Nephron (organoid): Measurements from ENCODE around the gene ANKRD49.

ENCODE experiments used
- H3K27ac Mint-ChIP-seq, 3 experiments: 2 replicates each; pipeline ENCODE4 v1.8.0; 2020; ENCODE audit warnings: mixed read lengths in 3 of 3, mild to moderate bottlenecking in 2 of 3, moderate library complexity in 1 of 3
- H3K27me3 Mint-ChIP-seq: 2 replicates; pipeline ENCODE4 v1.8.0; 2021; ENCODE audit warnings: low read depth, mild to moderate bottlenecking, moderate library complexity, mixed read lengths
- H3K36me3 Mint-ChIP-seq: 2 replicates; pipeline ENCODE4 v1.8.0; 2020; ENCODE audit warnings: low read depth, mixed read lengths
- H3K4me1 Mint-ChIP-seq: 2 replicates; pipeline ENCODE4 v1.8.0; 2020; ENCODE audit warnings: mixed read lengths
- H3K4me3 Mint-ChIP-seq, 3 experiments: 2 replicates each; pipeline ENCODE4 v1.8.0; 2020; ENCODE audit warnings: mild to moderate bottlenecking in 3 of 3, mixed read lengths in 3 of 3, moderate library complexity in 2 of 3
- H3K9me3 Mint-ChIP-seq: 2 replicates; pipeline ENCODE4 v1.8.0; 2020; ENCODE audit warnings: mixed read lengths
- TF ChIP-seq, protein P1 (sequence below), 3 experiments: fragments of 200-600 bp; sonication (generic); IDR thresholded peaks; one replicate each; pipeline ENCODE4 v1.5.0; 2021; ENCODE audit warnings: antibody characterized with exemption in 3 of 3; ENCODE audit not compliant: unreplicated experiment in 3 of 3

Gene ANKRD49

DNA sequence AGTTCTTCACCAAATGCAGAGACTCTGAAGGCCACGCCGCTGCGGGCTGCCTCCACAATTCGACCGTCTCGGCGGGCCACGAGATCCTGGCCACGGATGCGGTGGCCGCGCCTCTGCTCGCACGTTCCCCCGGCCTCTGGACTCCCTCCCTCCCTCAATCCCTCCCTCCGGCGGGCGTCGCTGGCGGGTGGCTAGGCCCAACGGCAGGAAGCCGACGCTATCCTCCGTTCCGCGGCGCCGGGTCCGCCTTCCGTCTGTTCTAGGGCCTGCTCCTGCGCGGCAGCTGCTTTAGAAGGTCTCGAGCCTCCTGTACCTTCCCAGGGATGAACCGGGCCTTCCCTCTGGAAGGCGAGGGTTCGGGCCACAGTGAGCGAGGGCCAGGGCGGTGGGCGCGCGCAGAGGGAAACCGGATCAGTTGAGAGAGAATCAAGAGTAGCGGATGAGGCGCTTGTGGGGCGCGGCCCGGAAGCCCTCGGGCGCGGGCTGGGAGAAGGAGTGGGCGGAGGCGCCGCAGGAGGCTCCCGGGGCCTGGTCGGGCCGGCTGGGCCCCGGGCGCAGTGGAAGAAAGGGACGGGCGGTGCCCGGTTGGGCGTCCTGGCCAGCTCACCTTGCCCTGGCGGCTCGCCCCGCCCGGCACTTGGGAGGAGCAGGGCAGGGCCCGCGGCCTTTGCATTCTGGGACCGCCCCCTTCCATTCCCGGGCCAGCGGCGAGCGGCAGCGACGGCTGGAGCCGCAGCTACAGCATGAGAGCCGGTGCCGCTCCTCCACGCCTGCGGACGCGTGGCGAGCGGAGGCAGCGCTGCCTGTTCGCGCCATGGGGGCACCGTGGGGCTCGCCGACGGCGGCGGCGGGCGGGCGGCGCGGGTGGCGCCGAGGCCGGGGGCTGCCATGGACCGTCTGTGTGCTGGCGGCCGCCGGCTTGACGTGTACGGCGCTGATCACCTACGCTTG lies 50.2 kb downstream of the ANKRD49 start, which contains the start of gene FUT4:
TSS of gene FUT4 (plus strand) at position 227 of the 951 bp plus-strand sequence. CDS start at position 440, 213 bp downstream.
- H3K4me3 Mint-ChIP-seq: peak within 1 kb of the TSS; percentile 95 to 99 (median 98)
- H3K4me1 Mint-ChIP-seq: peaks cover 40% of the 10 kb centered on the region
- H3K27ac Mint-ChIP-seq: peak within 1 kb of the TSS; percentile 98 to 99 (median 99)
- TF ChIP-seq, protein P1, sequence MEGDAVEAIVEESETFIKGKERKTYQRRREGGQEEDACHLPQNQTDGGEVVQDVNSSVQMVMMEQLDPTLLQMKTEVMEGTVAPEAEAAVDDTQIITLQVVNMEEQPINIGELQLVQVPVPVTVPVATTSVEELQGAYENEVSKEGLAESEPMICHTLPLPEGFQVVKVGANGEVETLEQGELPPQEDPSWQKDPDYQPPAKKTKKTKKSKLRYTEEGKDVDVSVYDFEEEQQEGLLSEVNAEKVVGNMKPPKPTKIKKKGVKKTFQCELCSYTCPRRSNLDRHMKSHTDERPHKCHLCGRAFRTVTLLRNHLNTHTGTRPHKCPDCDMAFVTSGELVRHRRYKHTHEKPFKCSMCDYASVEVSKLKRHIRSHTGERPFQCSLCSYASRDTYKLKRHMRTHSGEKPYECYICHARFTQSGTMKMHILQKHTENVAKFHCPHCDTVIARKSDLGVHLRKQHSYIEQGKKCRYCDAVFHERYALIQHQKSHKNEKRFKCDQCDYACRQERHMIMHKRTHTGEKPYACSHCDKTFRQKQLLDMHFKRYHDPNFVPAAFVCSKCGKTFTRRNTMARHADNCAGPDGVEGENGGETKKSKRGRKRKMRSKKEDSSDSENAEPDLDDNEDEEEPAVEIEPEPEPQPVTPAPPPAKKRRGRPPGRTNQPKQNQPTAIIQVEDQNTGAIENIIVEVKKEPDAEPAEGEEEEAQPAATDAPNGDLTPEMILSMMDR (IDR thresholded peaks at IDR 0.05; ENCODE audit: unreplicated experiment in 3 of 3): no peak
- peaks cover 13% of the 10 kb centered on the region for H3K36me3 Mint-ChIP-seq
- peaks cover 11% of the 10 kb centered on the region for H3K27me3 Mint-ChIP-seq
- no peaks in the 10 kb centered on the region for H3K9me3 Mint-ChIP-seq

DNA sequence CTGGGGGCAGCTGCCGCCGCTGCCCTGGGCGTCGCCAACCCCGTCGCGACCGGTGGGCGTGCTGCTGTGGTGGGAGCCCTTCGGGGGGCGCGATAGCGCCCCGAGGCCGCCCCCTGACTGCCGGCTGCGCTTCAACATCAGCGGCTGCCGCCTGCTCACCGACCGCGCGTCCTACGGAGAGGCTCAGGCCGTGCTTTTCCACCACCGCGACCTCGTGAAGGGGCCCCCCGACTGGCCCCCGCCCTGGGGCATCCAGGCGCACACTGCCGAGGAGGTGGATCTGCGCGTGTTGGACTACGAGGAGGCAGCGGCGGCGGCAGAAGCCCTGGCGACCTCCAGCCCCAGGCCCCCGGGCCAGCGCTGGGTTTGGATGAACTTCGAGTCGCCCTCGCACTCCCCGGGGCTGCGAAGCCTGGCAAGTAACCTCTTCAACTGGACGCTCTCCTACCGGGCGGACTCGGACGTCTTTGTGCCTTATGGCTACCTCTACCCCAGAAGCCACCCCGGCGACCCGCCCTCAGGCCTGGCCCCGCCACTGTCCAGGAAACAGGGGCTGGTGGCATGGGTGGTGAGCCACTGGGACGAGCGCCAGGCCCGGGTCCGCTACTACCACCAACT lies 51.0 kb downstream of the ANKRD49 start:
- Mint-ChIP-seq H3K4me3 (peak overlapping the region; percentile 80 to 88 (median 80)), H3K27ac (no peak overlapping the region), H3K36me3 (peaks cover 13% of the 10 kb centered on the region), H3K4me1 (peaks cover 43% of the 10 kb centered on the region), H3K9me3 (no peaks in the 10 kb centered on the region), H3K27me3 (peaks cover 11% of the 10 kb centered on the region)
- TF ChIP-seq, protein P1 (IDR thresholded peaks at IDR 0.05; ENCODE audit: unreplicated experiment in 3 of 3): no peak

DNA sequence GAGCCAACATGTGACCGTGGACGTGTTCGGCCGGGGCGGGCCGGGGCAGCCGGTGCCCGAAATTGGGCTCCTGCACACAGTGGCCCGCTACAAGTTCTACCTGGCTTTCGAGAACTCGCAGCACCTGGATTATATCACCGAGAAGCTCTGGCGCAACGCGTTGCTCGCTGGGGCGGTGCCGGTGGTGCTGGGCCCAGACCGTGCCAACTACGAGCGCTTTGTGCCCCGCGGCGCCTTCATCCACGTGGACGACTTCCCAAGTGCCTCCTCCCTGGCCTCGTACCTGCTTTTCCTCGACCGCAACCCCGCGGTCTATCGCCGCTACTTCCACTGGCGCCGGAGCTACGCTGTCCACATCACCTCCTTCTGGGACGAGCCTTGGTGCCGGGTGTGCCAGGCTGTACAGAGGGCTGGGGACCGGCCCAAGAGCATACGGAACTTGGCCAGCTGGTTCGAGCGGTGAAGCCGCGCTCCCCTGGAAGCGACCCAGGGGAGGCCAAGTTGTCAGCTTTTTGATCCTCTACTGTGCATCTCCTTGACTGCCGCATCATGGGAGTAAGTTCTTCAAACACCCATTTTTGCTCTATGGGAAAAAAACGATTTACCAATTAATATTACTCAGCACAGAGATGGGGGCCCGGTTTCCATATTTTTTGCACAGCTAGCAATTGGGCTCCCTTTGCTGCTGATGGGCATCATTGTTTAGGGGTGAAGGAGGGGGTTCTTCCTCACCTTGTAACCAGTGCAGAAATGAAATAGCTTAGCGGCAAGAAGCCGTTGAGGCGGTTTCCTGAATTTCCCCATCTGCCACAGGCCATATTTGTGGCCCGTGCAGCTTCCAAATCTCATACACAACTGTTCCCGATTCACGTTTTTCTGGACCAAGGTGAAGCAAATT lies 51.7 kb downstream of the ANKRD49 start:
- Mint-ChIP-seq H3K27ac (peak overlapping the region; percentile 19 to 76 (median 75)), H3K4me3 (peak overlapping the region; percentile 80 to 88 (median 80)), H3K9me3 (no peaks in the 10 kb centered on the region), H3K27me3 (peaks cover 11% of the 10 kb centered on the region), H3K36me3 (peaks cover 13% of the 10 kb centered on the region), H3K4me1 (peaks cover 43% of the 10 kb centered on the region)
- TF ChIP-seq, protein P1 (IDR thresholded peaks at IDR 0.05; ENCODE audit: unreplicated experiment in 3 of 3): no peak

DNA sequence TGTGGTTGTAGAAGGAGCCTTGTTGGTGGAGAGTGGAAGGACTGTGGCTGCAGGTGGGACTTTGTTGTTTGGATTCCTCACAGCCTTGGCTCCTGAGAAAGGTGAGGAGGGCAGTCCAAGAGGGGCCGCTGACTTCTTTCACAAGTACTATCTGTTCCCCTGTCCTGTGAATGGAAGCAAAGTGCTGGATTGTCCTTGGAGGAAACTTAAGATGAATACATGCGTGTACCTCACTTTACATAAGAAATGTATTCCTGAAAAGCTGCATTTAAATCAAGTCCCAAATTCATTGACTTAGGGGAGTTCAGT lies 52.3 kb downstream of the ANKRD49 start:
- peaks cover 13% of the 10 kb centered on the region for H3K36me3 Mint-ChIP-seq
- no peaks in the 10 kb centered on the region for H3K9me3 Mint-ChIP-seq
- peaks cover 8% of the 10 kb centered on the region for H3K27me3 Mint-ChIP-seq
- H3K4me1 Mint-ChIP-seq: peaks cover 43% of the 10 kb centered on the region
- peak overlapping the region; percentile 80 to 88 (median 80) for H3K4me3 Mint-ChIP-seq
- peak overlapping the region; percentile 19 to 76 (median 75) for H3K27ac Mint-ChIP-seq
- TF ChIP-seq, protein P1 (IDR thresholded peaks at IDR 0.05; ENCODE audit: unreplicated experiment in 3 of 3): no peak

DNA sequence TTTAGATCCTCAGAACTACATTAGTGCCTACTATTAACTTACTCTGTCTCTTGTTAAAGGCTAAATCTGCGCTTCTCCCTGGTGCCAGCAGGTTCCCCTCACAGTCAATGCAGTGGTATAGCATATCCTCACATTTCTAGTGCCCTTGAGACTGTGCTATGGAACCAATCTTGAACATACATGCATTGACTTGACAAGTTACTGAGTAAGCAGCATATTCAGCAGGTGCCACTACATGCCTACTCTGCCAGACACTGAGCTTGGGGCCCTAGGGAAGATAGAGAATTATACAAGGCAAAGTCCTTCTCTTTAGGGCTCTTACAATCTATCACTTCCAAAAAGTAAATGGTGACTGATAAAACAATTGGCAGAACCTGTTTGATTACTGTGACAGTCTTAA lies 53.1 kb downstream of the ANKRD49 start:
- peak overlapping the region; percentile 69 to 88 (median 80) for H3K4me3 Mint-ChIP-seq
- H3K4me1 Mint-ChIP-seq: peaks cover 43% of the 10 kb centered on the region
- peaks cover 13% of the 10 kb centered on the region for H3K36me3 Mint-ChIP-seq
- no peaks in the 10 kb centered on the region for H3K27me3 Mint-ChIP-seq
- no peaks in the 10 kb centered on the region for H3K9me3 Mint-ChIP-seq
- H3K27ac Mint-ChIP-seq: peak overlapping the region; percentile 19 to 79 (median 40)
- TF ChIP-seq, protein P1 (IDR thresholded peaks at IDR 0.05; ENCODE audit: unreplicated experiment in 3 of 3): no peak
